HEK293 (cell line): ENCODE measurements around the gene ABR.

Experiments used
- CTCF ChIA-PET: fragments of 350-600 bp; formaldehyde crosslinking; extraction: SDS; loops from one replicate; lab custom pipeline; 2021; ENCODE audit warnings: antibody characterized with exemption; lab: Yijun Ruan, JAX
- POLR2A ChIA-PET: fragments of 300-600 bp; formaldehyde crosslinking; extraction: SDS; loops from one replicate; lab custom pipeline; 2020; ENCODE audit warnings: antibody characterized with exemption, inconsistent platforms; lab: Yijun Ruan, JAX
- H3K27ac ChIP-seq: fragments of 200-500 bp; sonication (Bioruptor generic); 2 replicates; pipeline ENCODE4 v1.5.1; 2014; ENCODE audit warnings: low read depth, low read length, control low read depth, inconsistent platforms; ENCODE audit errors: extremely low read depth
- H3K36me3 ChIP-seq, 2 experiments: fragments of 200-500 bp in 1 of 2; sonication (Bioruptor generic) in 1 of 2; 1 replicate in 1 of 2; 2 replicates in 1 of 2; pipeline ENCODE4 v1.5.1; 2014 to 2017; ENCODE audit warnings: inconsistent platforms in 2 of 2, low read length in 2 of 2; ENCODE audit not compliant: control insufficient read depth in 2 of 2, insufficient read depth in 1 of 2
- H3K4me1 ChIP-seq: fragments of 200-500 bp; sonication (Bioruptor generic); 2 replicates; pipeline ENCODE4 v1.5.1; 2014; ENCODE audit warnings: mild to moderate bottlenecking, low read length, inconsistent platforms; ENCODE audit not compliant: control insufficient read depth, insufficient read depth
- H3K4me3 ChIP-seq: 2 replicates; pipeline ENCODE4 v1.5.1; 2011; ENCODE audit warnings: low read depth, mild to moderate bottlenecking, control low read depth, low read length, moderate library complexity
- H3K9me3 ChIP-seq: fragments of 200-500 bp; sonication (Bioruptor generic); 2 replicates; pipeline ENCODE4 v1.5.1; 2014; ENCODE audit warnings: low read depth, low read length, inconsistent platforms; ENCODE audit not compliant: control insufficient read depth, insufficient read depth
- GLIS1 ChIP-seq: fragments of 450-650 bp; formaldehyde crosslinking; IDR thresholded peaks from 2 replicates; pipeline ENCODE4 v1.5.1; 2016; ENCODE audit warnings: missing biosample characterization, missing genetic modification characterization
- HOXD13 ChIP-seq: sonication (generic); formaldehyde crosslinking; IDR thresholded peaks from 2 replicates; pipeline ENCODE4 v1.8.0; 2022; ENCODE audit warnings: missing genetic modification reagents, borderline replicate concordance
- KLF16 ChIP-seq: fragments of 450-650 bp; formaldehyde crosslinking; IDR thresholded peaks from 2 replicates; pipeline ENCODE4 v1.5.1; 2017; ENCODE audit warnings: missing biosample characterization, missing genetic modification characterization
- KLF17 ChIP-seq: fragments of 450-650 bp; formaldehyde crosslinking; IDR thresholded peaks from 2 replicates; pipeline ENCODE4 v1.5.1; 2016; ENCODE audit warnings: missing biosample characterization, missing genetic modification characterization
- PRDM10 ChIP-seq: fragments of 450-650 bp; formaldehyde crosslinking; IDR thresholded peaks from 2 replicates; pipeline ENCODE4 v1.5.1; 2016; ENCODE audit warnings: missing biosample characterization, missing genetic modification characterization
- SALL2 ChIP-seq: fragments of 450-650 bp; formaldehyde crosslinking; IDR thresholded peaks from 2 replicates; pipeline ENCODE4 v1.5.0; 2017; ENCODE audit warnings: missing biosample characterization, mild to moderate bottlenecking, missing genetic modification characterization, borderline replicate concordance
- TSHZ1 ChIP-seq: fragments of 450-650 bp; formaldehyde crosslinking; IDR thresholded peaks from 2 replicates; pipeline ENCODE4 v1.5.1; 2016; ENCODE audit warnings: missing biosample characterization, missing genetic modification characterization, borderline replicate concordance
- ZFP41 ChIP-seq: fragments of 450-650 bp; formaldehyde crosslinking; IDR thresholded peaks from 2 replicates; pipeline ENCODE4 v1.5.1; 2016; ENCODE audit warnings: missing biosample characterization, missing genetic modification characterization, borderline replicate concordance
- ZNF146 ChIP-seq: fragments of 450-650 bp; formaldehyde crosslinking; IDR thresholded peaks from 2 replicates; pipeline ENCODE4 v1.5.1; 2016; ENCODE audit warnings: missing biosample characterization, missing genetic modification characterization
- ZNF202 ChIP-seq: fragments of 450-650 bp; formaldehyde crosslinking; IDR thresholded peaks from 2 replicates; pipeline ENCODE4 v1.5.1; 2016; ENCODE audit warnings: missing biosample characterization, missing genetic modification characterization, borderline replicate concordance
- ZNF266 ChIP-seq: fragments of 450-650 bp; formaldehyde crosslinking; IDR thresholded peaks from 2 replicates; pipeline ENCODE4 v1.5.1; 2016; ENCODE audit warnings: missing biosample characterization, missing genetic modification characterization, low read depth
- ZNF366 ChIP-seq: fragments of 450-650 bp; formaldehyde crosslinking; conservative IDR thresholded peaks from 2 replicates; pipeline ENCODE4 v1.5.1; 2016; ENCODE audit warnings: missing biosample characterization, missing genetic modification characterization
- ZNF423 ChIP-seq: fragments of 450-650 bp; formaldehyde crosslinking; IDR thresholded peaks from 2 replicates; pipeline ENCODE4 v1.5.1; 2016; ENCODE audit warnings: missing biosample characterization, missing genetic modification characterization
- ZNF426 ChIP-seq: fragments of 450-650 bp; formaldehyde crosslinking; IDR thresholded peaks from 2 replicates; pipeline ENCODE4 v1.5.1; 2017; ENCODE audit warnings: missing biosample characterization, missing genetic modification characterization, mild to moderate bottlenecking, inconsistent platforms, moderate library complexity
- ZNF501 ChIP-seq: fragments of 450-650 bp; formaldehyde crosslinking; IDR thresholded peaks from 2 replicates; pipeline ENCODE4 v1.5.1; 2016; ENCODE audit warnings: missing biosample characterization, missing genetic modification characterization
- ZNF521 ChIP-seq: fragments of 450-650 bp; formaldehyde crosslinking; IDR thresholded peaks from 2 replicates; pipeline ENCODE4 v1.5.1; 2017; ENCODE audit warnings: missing biosample characterization, mild to moderate bottlenecking, missing genetic modification characterization
- ZNF530 ChIP-seq: fragments of 450-650 bp; formaldehyde crosslinking; IDR thresholded peaks from 2 replicates; pipeline ENCODE4 v1.5.1; 2016; ENCODE audit warnings: low read depth, missing biosample characterization, missing genetic modification characterization
- ZNF561 ChIP-seq: fragments of 450-650 bp; IDR thresholded peaks from 2 replicates; pipeline ENCODE4 v1.5.1; 2018; ENCODE audit warnings: missing biosample characterization, missing genetic modification characterization, borderline replicate concordance
- ZNF596 ChIP-seq: fragments of 450-650 bp; IDR thresholded peaks from 2 replicates; pipeline ENCODE4 v1.5.0; 2018; ENCODE audit warnings: missing biosample characterization, mild to moderate bottlenecking, missing genetic modification characterization, moderate library complexity
- ZNF600 ChIP-seq: fragments of 450-650 bp; formaldehyde crosslinking; IDR thresholded peaks from 2 replicates; pipeline ENCODE4 v1.5.1; 2016; ENCODE audit warnings: missing biosample characterization, missing genetic modification characterization
- ZNF670 ChIP-seq: fragments of 450-650 bp; formaldehyde crosslinking; IDR thresholded peaks from 2 replicates; pipeline ENCODE4 v1.5.1; 2016; ENCODE audit warnings: missing biosample characterization, missing genetic modification characterization, low read depth
- ZSCAN16 ChIP-seq: fragments of 450-650 bp; formaldehyde crosslinking; IDR thresholded peaks from 2 replicates; pipeline ENCODE4 v1.5.1; 2016; ENCODE audit warnings: missing biosample characterization, missing genetic modification characterization
- ZSCAN5A ChIP-seq: fragments of 450-650 bp; formaldehyde crosslinking; IDR thresholded peaks from 2 replicates; pipeline ENCODE4 v1.5.1; 2016; ENCODE audit warnings: missing biosample characterization, missing genetic modification characterization

ABR gene

GRCh38 chr17:956905-957304 is 222.9 kb downstream of the ABR start (continued):
- TF ChIP-seq ZSCAN5A (tag by site-specific recombination) (no peak), ZNF501 (tag by site-specific recombination) (no peak; the same call in 1 of the 2 replicates), ZNF202 (tag by site-specific recombination) (no peak), ZNF596 (tag by site-specific recombination) (0 out of 2 replicates have a peak, but pooled peaks have one; percentile 29), SALL2 (tag by site-specific recombination) (no peak), KLF16 (tag by site-specific recombination) (peak; percentile 33; the same call in 1 of the 2 replicates), ZNF426 (tag by site-specific recombination) (no peak), HOXD13 (CRISPR knock-in tag) (no peak)

GRCh38 chr17:954431-955164 is 225.2 kb downstream of the ABR start:
- no peaks in the 10 kb centered on the region for H3K36me3 ChIP-seq
- peaks cover 21% of the 10 kb centered on the region for H3K4me1 ChIP-seq
- peak; percentile 14; the same call in 1 of the 2 replicates for TF ChIP-seq ZNF600 (tag by site-specific recombination)
- TF ChIP-seq ZNF530: no peak
- no peak for TF ChIP-seq ZSCAN16
- TF ChIP-seq GLIS1: peak; percentile 84
- TF ChIP-seq ZFP41 (tag by site-specific recombination): no peak
- no peak for TF ChIP-seq ZNF423
- H3K4me3 ChIP-seq: no peak overlapping the region
- H3K27ac ChIP-seq: no peak overlapping the region
- ChIA-PET CTCF (no interaction called here), POLR2A (interaction anchor here (1.1 kb wide), 1 partner anchor 25 kb away, joined by 4 read pairs; the partner anchor contains the start of gene NXN)
- no peaks in the 10 kb centered on the region for H3K9me3 ChIP-seq

- POLR2A ChIA-PET: interaction anchor here (0.6 kb wide), 1 partner anchor 19 kb away, joined by 4 read pairs; no protein-coding TSS in a partner anchor
- H3K27ac ChIP-seq: no peak overlapping the region
- no peak for TF ChIP-seq ZNF521 (tag by site-specific recombination)
- TF ChIP-seq PRDM10 (tag by site-specific recombination): no peak
- no peak for TF ChIP-seq KLF17 (tag by site-specific recombination)
- no peak for TF ChIP-seq ZNF366 (tag by site-specific recombination)
- TF ChIP-seq TSHZ1 (tag by site-specific recombination): no peak
- TF ChIP-seq ZNF530: no peak
- TF ChIP-seq ZNF561 (tag by site-specific recombination): no peak
- TF ChIP-seq ZNF146: no peak
- TF ChIP-seq ZNF266: no peak
- no peak for TF ChIP-seq ZNF670 (tag by site-specific recombination)
- TF ChIP-seq, all 188 proteins: peak for 0
- Histone ChIP-seq H3K4me1 (peaks cover 21% of the 10 kb centered on the region), H3K36me3 (no peaks in the 10 kb centered on the region), H3K4me3 (no peak overlapping the region), H3K9me3 (no peaks in the 10 kb centered on the region)
- CTCF ChIA-PET: interaction anchor here (0.9 kb wide), 1 partner anchor 27 kb away, joined by 3 read pairs; no protein-coding TSS in a partner anchor
These were observed 226.0 kb downstream of the ABR start for GRCh38 chr17:953767-954166.
